Right lobe of liver (tissue), 4 donors: ENCODE results near the gene COL16A1.

Experiments
- POLR2A ChIP-seq: fragments of 450-650 bp; IDR thresholded peaks from one replicate; pipeline ENCODE4 v1.6.1; 2017; ENCODE audit warnings: antibody characterized with exemption, mild to moderate bottlenecking
- TF ChIP-seq, protein P1 (sequence below), 4 donors: fragments of 200-600 bp in 3 of 4; fragments of 450-650 bp in 1 of 4; IDR thresholded peaks; one replicate each; pipeline versions ENCODE4 v1.5.1 to v1.8.0; 2016 to 2022; ENCODE audit warnings: antibody characterized with exemption in 4 of 4, mild to moderate bottlenecking in 2 of 4
- donor health status: DM: no; HTN: no; CAD: no.
- donor health status: DM: no; HTN: no; CAD: no.
- donor health status: DM: no; HTN: yes; CAD: no.

DNA sequence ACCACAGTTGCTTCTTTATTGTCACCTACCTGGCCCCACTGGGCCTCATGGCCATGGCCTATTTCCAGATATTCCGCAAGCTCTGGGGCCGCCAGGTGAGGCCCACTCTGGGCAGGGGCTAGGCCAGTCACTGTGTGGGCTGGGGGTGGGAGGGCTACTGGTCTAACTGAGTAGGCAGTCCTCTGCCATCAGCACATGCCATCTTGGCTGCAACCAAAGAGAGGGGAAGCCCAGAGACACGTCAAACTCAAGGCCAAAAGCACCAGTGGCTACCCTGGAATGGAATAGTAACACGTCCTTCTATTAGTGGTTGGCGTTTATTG lies 82.4 kb downstream of the COL16A1 start:
- TF ChIP-seq, protein P1, sequence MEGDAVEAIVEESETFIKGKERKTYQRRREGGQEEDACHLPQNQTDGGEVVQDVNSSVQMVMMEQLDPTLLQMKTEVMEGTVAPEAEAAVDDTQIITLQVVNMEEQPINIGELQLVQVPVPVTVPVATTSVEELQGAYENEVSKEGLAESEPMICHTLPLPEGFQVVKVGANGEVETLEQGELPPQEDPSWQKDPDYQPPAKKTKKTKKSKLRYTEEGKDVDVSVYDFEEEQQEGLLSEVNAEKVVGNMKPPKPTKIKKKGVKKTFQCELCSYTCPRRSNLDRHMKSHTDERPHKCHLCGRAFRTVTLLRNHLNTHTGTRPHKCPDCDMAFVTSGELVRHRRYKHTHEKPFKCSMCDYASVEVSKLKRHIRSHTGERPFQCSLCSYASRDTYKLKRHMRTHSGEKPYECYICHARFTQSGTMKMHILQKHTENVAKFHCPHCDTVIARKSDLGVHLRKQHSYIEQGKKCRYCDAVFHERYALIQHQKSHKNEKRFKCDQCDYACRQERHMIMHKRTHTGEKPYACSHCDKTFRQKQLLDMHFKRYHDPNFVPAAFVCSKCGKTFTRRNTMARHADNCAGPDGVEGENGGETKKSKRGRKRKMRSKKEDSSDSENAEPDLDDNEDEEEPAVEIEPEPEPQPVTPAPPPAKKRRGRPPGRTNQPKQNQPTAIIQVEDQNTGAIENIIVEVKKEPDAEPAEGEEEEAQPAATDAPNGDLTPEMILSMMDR (IDR thresholded peaks at IDR 0.05), result no peak
- no peak for TF ChIP-seq POLR2A
